Measurements from ENCODE around the gene PRLHR.

- TF ChIP-seq EZH2phosphoT487 (IDR thresholded peaks at IDR 0.05; ENCODE audit: low read depth) = no peak
- no peak for TF ChIP-seq CTCF (IDR thresholded peaks at IDR 0.05; ENCODE audit: low read depth, low read length)
Measured at GRCh38 chr10:118594392-118595063, 920 bp downstream of the PRLHR start.
